HG02973 (cell line): ENCODE data around the gene ANKH.
"Not testable (repeated sequence)": the region's sequence is repeated elsewhere in the genome, so short reads cannot be mapped to it uniquely, and the experiment has no call there.

Experiments used
- ATAC-seq: cut with Tn5 transposase; IDR thresholded peaks from one replicate; pipeline ENCODE4 v1.9.1; 2021; ENCODE audit warnings: moderate library complexity; ENCODE audit not compliant: unreplicated experiment

Gene ANKH

DNA sequence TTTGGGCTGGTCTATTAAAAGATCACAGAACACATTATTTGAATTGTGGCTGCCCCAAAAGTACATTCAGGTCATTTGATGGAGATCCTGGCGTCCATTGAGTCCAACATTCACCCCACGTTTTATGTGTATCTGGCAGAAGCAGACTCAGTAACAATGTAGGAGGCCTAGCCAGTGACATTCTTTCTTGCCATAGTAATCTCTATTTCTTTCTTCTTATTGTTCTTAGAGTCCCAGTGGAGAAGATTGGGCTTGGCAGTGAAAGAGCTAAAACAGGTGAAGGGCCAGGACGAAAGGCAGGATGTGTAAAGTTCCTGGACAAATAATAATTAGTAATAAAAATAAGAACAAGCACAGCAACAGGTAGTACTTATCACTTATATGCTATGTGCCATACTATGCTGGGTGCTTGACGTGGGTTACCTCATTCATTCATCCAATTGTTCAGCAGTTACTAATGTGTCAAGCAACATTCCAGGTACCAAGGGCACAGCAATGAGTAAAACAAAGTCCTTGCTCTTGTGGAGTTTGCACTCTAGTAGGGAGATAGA is 12.6 kb upstream of the ANKH start:
- ATAC-seq: no peak

DNA sequence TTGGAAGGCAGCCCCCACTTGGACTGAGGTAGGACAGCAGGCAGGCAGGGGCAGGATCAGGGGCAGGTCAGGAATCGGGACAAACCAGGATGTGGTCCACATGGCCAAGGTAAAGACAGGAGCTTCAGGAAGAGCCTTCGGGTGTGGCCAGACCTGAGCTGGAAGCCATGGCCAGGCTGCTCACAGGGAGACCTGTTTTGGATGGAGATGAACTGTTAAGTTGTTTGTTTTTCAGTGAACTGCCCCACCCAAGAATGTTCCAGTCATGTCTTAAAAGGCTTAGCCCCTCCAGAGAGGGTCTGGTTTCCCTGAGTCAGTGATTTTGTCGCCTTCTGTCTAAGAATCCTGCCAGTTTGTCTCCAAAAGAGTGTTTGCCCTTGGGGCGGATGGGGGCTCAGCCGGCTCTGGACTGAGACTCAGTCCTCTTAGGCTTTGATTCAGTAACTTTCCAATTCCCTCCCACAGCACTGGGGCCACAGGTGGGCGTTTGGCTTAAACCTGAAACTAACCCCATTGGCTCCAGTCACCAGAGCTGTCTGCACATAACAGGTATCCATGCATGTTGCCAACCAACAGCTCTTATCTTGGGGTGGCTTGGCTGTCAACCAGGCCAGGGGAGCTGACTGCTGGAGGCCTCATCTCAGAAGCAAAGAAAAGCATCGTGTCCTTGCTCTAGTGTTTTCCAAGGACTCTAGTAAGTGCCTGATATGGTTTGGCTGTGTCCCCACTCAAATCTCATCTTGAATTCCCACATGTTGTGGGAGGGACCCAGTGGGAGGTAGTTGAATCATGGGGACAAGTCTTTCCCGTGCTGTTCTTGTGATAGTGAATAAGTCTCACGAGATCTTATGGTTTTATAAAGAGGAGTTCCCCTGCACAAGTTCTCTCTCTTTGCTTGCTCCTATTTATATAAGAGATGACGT is 11.3 kb upstream of the ANKH start:
- ATAC-seq: no peak

DNA sequence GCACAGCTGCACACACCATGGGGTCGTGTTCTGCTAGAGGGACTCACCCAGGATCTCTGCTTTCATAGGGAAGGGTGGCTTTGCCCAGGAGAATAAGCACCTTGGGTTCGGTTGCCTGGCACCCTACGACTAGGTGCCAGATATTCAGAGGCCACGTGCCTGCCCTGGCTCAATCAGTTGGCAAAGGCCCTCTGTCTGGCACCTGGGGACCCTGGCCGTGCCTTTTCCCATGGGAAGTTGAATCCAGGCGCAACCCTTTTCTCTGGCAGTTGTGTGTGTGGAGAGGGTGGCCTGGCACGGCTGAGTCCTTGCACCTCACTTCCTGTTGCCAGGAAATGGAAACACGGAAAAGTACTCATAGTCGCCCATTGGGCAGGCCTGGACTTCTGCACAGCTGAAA is 10.2 kb upstream of the ANKH start:
- no peak for ATAC-seq

DNA sequence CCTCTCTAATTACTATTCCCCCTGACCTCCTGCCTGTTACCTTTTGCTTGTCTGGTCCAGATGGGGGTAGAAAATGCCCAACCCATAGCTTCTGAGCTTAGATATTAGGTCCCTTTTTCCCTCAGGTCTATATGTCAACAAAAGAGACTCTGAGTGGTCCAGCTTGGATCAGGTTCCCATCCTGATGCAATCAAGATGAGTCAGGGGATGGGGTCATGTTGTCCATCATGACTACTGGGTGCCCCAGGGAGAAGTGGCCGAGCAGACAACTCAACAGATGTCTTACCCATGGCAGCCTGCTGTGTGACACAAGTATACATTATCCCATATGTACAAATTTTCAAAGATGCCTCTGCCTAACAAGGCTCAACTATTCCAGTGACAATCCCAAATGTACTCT is 9.1 kb upstream of the ANKH start:
- ATAC-seq: no peak

DNA sequence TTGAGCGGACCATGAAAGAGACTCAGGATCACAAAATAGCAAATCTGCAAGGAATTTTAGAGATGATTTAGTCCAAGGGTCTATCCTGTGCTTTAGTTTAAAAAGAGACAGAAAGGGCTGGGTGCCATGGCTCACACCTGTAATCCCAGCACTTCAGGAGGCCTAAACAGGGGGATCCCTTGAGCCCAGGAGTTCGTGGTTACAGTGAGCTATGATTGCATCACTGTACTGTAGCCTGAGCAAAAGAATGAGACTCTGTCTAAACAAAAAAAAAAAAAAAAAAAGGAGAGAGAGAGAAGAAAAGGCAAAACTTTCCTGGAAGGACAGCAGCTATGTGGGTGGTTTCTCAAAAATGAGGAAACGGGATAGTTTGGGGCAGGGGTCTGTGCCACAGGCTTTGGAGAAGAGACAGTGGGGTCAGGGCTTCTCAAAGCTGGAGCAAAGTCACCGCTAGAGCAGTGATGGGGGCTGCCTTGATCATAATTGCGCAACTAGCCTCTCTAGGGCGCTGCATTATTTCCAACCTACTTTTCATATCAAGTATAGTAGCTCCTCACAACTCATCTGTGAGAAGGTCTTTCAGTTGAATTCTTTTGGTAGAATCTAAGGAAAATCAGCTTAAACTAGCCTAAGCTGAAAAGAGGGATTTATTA is 8.5 kb upstream of the ANKH start:
- no peak for ATAC-seq

DNA sequence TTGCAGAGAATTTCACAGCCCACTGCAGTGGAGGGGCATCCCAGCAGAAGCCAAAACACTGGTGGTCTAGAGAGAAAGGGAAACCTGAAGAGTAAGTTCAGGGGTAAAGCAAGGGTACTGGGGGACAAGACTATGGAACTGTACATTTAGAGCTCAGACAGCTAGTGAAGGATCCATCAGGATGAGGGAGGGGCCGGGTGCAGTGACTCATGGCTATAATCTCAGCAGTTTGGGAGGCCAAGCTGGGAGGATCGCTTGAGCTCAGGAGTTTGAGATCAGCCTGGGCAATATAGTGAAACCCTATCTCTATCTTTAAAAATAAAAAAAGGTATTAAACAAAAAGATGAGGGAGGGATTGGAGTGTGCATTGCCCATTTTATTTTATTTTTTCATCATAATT is 7.8 kb upstream of the ANKH start:
- ATAC-seq: no peak

DNA sequence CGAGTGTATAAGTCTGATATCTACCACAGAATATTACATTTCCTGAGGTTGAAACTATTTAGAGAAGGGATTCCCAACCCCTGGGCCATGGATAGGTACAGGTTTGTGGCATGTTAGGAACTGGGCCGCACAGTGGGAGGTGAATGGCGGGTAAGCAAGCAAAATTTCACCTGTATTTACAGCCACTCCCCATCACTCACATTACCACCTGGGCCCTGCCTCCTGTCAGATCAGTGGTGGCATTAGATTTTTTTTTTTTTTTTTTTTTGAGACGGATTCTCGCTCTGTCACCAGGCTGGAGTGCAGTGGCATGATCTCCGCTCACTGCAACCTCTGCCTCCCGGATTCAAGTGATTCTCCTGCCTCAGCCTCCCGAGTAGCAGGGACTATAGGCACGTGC is 6.6 kb upstream of the ANKH start:
- ATAC-seq: not testable (repeated sequence)

DNA sequence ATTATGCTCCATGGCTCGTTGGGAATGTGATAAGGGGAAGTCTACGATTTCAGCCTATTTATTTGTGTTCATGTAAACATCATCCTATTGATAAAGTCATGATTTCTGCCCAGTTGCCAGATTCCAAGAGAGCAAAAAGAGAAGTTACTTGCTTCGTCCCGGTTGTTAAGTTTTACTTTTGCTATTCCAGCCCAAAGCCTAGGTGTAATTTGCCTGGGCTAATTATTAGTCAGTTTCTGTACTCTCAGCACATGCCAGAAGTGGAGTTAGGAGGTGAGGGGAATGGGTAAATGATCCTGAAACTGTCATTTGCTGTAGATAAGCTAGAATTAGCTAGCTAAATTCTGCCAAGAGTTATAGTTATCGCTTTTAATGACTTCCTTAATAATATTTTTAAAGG is 4.5 kb upstream of the ANKH start:
- no peak for ATAC-seq

DNA sequence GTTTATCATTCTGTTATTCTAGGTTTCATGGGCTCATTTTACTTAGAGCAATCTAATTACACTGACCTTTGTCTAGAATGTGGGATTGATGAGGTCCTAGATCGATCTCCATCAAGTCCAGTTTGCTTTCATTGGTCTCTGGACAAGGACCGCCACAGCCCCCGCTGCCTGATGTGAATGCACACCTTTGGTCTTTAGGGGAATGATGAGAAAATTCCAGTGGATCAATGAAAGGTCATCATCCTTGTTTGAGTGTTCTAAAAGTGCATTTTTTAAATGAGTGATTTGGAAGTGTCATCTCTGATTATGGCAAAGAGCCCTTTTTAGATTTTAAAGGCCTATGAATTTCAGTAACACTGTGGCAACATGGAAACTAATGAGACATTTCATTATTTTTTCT is 2.2 kb upstream of the ANKH start:
- ATAC-seq: no peak

DNA sequence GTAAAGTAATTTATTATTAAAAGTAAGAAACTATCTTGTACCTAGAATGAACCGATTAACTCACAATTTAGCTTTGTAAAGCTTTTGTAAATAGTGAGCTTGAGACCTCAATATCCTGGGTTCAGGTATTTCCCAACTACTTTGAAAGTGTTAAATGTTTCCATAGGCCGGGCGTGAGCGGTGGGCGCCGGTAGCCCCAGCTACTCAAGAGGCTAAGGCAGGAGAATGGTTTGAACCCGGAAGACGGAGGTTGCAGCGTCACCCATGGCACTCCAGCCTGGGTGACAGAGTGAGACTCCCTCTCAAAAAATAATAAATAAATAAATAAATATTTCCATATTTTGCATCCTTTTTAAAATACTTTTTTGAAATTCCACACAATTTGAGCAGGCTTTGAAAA is 1.5 kb upstream of the ANKH start:
- no peak for ATAC-seq

DNA sequence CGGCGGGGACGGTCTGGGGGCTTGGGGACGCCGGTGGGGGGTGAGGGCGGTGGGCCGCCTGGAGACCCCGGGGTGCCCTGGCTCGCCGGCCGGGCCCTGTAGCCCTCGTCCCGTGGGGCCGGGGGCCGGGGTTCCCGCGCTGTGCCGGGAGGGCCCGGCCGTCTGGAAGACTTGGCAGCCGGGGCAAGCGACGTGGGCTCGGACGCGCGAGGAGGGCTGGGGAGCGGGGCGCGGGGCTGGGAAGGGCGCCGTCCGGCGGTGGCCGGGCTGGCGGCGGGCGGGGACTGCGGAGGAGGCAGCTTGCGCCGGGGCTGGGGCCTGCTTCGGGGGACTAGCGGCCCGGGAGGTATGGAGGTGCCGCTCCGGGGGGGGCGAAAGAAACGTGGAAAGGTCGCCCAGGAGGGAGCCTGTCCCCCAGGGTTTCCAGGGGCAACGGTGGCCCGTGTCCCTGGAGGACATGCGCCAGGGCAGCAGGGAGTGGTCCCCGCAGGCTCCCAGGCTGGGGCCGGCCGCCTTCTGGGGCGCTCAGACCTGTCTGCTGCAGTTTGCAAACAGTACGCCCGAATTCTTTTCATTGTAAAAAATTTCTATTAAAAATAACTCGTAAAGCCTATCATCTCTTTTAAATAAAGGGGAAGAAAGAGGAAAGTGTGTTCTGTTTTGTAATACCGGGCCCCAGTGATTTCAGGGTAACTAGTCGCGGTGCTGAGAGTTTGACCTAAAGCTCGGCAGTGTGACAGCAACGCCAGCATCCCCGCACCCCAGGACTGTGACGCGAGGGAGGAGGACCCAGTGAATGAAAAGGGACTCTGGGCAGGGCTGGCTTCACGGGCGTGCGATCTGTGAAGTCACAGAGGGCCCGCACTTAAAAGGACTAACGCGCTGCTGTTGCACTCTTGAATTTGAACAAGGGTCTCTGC is 752 bp upstream of the ANKH start:
- peak; percentile 39 for ATAC-seq

DNA sequence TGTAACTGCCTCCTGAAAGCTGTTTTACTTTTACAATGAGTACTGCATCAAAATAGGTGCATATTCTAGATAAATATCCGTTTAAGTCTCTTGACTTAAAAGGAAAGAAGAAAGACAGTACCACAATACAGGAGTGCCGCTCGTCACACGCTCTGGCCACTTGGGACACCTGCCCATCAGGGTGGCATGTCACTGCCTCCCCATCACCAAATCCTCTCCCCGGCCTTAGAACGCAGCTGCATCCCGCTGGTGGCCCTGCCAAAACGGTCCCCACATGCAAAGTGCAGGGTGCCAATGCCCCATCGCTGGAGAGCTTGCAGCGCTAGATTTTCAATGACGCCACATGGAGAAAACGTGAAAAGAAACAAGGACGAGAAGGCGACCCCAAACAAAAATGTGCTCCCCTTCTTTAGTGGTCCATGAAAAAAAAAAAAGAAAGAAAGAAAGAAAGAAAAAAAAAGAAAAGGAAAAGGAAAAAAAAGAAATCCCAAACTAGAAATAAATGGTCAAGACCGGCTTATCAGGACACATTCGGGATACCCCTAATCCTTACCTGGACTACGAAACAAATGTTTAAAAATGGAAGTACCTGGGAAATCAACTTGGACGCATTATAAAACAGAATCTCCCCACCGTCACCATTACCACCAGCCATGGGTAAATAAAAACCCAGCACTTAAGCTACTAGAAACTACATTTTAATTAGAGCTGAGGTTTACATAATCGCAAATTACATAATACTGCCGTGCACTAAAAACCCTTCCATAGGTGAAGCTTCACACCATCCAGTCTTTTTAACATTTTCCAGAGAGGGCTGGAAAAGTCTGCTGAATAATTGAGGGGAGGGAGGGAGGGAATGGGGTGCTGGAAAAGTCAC is 1.0 kb downstream of the ANKH start:
- no peak for ATAC-seq

DNA sequence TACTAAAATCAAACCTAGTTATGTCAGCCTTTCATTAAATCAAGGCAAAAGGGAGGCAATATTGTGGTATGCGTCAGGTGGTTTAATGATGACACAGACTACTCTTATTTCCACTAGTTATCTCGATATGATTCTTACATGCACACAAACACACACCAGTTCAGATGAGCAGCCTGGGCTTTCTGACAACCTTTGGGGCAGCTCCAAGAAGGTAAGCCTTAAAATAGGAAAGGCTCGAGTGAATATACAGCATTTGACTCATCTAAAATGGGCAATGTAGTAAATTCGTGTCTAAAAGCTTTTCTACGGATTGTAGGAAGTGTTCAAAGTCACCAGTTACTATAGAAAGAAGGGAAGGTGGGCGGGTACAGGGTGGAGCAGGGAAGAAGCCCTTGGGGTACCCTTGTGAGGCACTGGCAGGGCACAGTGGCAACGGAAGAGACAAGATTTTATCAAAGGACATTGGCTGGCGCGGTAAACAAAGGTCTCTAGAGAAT is 1.9 kb downstream of the ANKH start:
- no peak for ATAC-seq

DNA sequence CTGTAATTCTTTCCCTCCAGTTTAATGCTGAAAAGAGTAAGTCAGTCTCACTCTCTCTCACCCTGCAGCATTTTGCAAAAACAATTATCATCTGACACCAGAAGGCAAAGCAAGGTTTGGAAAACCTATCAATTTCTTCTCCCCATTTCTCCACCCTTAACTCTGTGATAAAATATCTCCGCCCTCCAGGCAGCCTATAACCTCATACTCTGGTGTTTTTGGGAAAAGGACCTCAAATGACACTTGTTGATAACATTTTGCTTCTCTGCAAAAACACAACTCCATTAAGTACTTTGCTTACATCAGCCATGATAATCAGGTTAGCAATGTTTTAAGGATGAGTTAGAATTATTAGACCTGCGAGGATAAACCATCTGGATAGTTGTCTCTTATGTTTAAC is 2.3 kb downstream of the ANKH start:
- ATAC-seq: no peak

DNA sequence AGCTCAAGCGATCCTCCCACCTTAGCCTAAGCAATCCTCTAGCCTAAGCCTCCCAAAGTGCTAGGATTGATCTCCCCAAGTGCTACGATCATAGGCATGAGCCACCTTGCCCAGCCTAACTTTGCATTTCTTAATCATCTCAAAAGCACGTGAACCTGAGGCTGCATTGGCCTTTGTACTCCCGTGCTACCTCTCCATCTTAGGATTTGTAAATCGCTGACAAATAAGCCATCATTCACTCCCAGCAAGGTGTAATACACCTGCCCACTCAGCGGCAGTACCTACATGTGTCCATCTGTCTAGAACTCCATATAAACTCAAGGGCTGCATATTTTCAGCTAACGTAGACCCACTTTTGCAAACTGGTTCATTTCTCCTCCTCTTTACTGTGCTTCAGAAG is 2.8 kb downstream of the ANKH start:
- no peak for ATAC-seq

DNA sequence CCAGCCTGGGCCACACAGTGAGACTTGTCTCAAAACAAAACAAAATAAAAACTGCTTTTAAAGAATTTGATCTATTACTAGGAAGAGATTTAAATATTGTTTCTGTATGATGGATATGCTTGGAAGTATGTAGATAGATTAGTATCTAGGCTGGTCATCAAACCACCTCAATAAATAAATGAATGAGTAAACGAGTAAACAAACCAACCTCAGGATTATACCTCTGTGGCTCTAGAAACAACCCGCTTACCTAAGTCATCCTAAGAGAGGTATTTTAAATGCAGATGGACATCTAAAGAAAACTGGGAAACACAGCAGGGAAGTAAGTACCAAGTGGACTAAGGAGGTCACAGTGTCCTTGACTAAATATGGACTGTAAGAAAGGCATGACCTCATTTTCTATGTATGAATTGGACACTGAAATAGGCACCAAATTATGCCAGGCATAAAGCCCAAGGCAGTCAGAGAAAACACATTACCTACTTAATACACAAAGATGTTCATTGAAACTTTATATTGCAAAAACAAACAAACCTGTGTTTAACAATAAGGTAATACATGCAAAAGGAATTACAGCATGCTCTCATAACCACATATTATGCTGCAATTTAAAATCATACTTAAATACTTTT is 7.3 kb downstream of the ANKH start:
- no peak for ATAC-seq

DNA sequence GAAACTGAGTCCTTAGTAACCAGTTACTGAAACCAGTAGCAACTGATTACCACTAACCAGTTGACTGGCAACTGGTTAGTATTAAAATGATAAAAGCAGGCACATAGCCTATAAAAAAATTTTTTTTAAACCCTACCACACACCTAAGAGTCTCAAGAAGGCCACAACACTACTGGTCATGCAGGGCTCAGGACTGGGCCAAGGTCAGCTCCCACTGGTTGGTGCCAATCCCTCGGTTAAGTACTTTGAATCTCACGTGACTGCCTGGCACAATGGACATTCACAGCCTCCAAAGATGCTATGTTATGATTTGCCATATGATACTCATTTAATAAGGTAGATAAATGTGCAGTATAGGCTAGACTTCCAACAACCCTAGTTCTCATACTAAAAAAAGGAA is 8.5 kb downstream of the ANKH start:
- no peak for ATAC-seq

DNA sequence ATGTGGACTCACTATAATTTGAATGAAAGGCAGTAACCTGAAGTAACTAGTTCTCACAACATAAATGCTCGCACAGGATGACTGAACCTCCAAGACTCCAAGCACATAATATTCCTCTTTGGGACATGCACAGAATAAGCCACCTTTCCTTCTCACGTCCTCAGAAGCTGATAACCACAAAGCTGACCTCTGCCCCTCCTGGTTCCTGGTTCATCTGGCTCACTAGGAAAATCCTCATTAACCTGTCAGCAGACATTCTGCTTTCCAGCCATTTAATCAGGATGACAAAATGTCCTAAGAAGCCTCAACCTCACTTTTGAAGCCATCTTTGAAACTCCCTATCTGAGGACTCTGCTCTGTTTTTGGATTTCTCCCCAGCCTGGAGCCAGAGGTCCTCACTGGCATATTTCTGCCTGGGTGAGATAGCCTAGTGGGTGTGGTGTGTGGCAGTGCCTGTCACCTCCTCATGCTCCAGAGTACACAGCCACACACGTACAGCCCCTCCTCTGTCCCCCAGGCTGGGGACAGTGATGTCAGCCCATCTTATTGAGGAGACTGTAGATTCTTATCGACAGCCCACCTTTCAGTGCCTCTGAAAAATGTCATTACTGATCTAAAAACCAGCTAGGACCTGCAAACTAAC is 10.3 kb downstream of the ANKH start:
- no peak for ATAC-seq

DNA sequence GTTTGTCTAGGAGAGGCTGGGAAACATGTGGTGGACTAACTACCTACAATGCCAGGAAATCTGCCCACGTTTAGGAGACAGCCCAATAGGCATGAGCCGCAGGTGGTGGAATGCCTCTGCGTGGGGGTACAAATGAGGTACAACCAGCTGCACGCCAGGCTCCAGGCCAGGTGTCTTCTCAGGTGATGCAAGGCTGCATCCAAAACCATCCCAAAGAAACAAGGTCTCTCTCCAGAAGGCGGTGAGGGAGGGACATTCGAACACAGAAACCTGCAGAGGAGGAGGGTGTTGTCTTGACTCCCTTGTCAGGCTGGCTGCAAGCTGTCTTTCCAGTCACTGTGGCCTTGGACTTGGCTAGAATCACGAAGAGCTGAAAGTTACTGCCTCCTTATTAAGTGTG is 11.6 kb downstream of the ANKH start:
- ATAC-seq: no peak
